ENCODE results near the gene TMEM214. TPM values are rescaled to one million over a fixed set of nuclear protein-coding genes. Genes with fewer than 3 reads are reported as not detected.

TMEM214 gene
- total and polyA plus RNA-seq, 5 experiments from 2014 or later = 19.4 to 60.9 (median 25.8) TPM

DNA sequence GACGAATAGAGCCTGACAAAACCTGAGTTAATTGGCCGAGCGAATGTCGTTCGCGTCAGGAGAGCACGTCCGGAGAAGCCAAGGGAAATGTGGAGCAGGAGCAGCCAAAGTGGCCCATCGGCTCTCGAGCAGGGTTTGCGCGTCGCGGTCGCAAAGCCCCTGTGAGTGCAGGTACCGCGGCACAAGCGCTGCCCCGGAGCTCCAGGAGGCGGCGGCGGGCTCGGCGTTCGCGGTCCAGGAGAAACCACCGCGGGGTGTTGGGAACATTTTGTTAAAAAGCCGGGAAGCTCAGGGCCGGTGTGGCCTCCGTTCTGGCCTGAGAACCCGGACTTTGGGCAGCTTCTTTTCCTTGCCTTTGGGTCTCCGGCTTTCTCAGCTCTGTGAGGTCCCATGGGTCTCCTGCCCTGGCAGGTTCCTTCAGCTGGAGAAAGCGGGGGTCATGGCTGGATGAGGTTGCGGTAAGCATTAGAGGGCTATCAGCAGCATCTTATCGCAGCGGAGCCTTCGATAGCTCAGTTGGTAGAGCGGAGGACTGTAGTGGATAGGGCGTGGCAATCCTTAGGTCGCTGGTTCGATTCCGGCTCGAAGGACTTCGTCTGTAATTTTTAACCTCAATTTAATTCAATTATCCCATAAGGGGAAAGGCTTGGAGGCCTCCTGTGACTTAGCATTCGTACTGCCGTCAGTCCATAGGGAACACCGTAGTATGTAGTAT is 17.7 kb downstream of the TMEM214 start:
- Mint-ChIP-seq H3K27me3 (peaks cover 0 to 12% (median 0%) of the 10 kb centered on the region in 5 donors), H3K4me1 (peaks cover 22 to 37% (median 29%) of the 10 kb centered on the region in 4 donors), H3K27ac (peak overlapping the region; percentile 97 to 100 (median 99)), H3K9me3 (peaks cover 0 to 10% (median 3%) of the 10 kb centered on the region in 9 donors), H3K4me3 (peak overlapping the region; percentile 86 to 99 (median 97)), H3K36me3 (peaks cover 0 to 16% (median 8%) of the 10 kb centered on the region in 3 donors)
- ATAC-seq (peak; percentile 60 to 66), DNase-seq (peak; percentile 73 to 99 (median 92))
- POLR2A ChIA-PET = interaction anchor here (0.6 to 17.0 kb wide), 22 partner anchors 9 to 910 kb away, joined by 3 to 270 read pairs (median 6); partner anchors contain the start of genes ATRAID, KHK, NRBP1 and OST4

GRCh38 chr2:27050996-27051901 is 18.5 kb downstream of the TMEM214 start, which contains the start of gene AGBL5:
Gene AGBL5 (plus strand): TSS chr2:27051668. CDS start chr2:27052959, 1,291 bp downstream.
- Mint-ChIP-seq H3K27ac (peak within 1 kb of the TSS; percentile 97 to 100 (median 99)), H3K36me3 (peaks cover 0 to 22% (median 8%) of the 10 kb centered on the region in 3 donors), H3K9me3 (peaks cover 0 to 10% (median 3%) of the 10 kb centered on the region in 9 donors), H3K4me1 (peaks cover 22 to 40% (median 29%) of the 10 kb centered on the region in 4 donors), H3K27me3 (peaks cover 0 to 12% (median 0%) of the 10 kb centered on the region in 5 donors), H3K4me3 (peak within 1 kb of the TSS; percentile 86 to 99 (median 97))
- peak; percentile 71 to 75 for ATAC-seq
- POLR2A ChIA-PET = interaction anchor here (0.6 to 17.0 kb wide), 23 partner anchors 8 to 867 kb away, joined by 3 to 270 read pairs (median 6); partner anchors contain the start of genes ATRAID, GTF3C2, KHK and NRBP1
- peak; percentile 86 to 99 (median 97) for DNase-seq

DNA sequence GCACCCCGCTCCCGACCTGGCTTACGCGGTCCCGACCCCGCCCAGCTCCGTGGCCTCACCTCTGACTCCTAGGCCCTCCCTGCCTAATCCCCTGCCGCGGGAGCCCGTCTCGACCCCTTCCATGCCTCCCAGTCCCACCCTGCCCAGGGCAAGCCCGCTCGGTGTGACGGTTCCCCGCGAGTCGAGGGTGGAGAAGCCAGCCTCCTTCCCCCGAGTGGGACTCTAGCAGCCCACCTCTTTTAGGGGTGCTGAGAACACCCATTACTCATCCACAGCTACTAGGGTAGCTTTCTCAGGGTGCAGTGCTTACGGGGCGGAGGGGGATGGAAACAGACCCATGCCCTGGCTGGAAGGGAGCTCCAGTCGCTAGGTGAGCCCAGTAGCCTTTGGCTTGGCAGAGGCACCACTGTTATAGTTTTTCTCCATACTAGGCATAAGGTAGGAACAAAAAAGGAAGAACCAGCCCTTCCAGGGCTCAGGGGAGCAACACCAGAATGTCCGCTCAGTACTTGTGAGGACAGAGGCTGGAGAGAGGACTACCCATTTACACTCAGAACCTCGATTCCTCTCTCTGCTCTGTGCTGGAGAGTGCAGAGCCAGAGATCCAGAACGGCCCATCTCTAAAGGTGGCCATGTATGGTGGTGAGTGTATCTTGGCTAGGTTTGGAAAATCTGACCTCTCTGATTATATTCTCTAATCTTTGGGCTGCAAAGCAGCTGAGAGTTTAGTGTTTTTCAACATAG is 19.3 kb downstream of the TMEM214 start:
- DNase-seq = peak in 3 of 10 donors; percentile 29 to 82 (median 41)
- Mint-ChIP-seq H3K4me1 (peaks cover 22 to 40% (median 29%) of the 10 kb centered on the region in 4 donors), H3K9me3 (peaks cover 0 to 10% (median 3%) of the 10 kb centered on the region in 9 donors), H3K27ac (peak overlapping the region; percentile 78 to 100 (median 94)), H3K36me3 (peaks cover 0 to 25% (median 8%) of the 10 kb centered on the region in 3 donors), H3K4me3 (peak overlapping the region; percentile 84 to 97 (median 86)), H3K27me3 (peaks cover 0 to 12% (median 0%) of the 10 kb centered on the region in 5 donors)
- POLR2A ChIA-PET = interaction anchor here (0.7 to 17.0 kb wide), 14 partner anchors 8 to 1710 kb away, joined by 3 to 270 read pairs (median 8); partner anchors contain the start of genes ATRAID, DNMT3A, GTF3C2 and KHK
- ATAC-seq = no peak

DNA sequence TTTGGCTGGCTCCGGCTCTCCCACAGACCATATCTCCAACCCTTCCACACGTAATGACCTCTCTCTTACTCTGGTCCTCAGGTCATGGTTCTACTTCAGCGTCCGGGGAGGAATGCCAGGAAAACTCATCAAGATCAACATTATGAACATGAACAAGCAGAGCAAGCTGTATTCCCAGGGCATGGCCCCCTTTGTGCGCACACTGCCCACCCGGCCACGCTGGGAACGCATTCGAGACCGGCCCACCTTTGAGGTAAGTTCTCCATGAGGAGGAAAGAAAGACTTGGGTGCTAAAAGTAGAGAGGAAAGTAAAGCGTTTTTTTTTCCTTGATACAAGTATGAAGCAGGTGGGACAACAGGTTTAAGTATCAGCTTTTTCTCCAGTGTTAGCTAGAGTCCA is 20.6 kb downstream of the TMEM214 start:
- peaks cover 0 to 12% (median 0%) of the 10 kb centered on the region in 5 donors for H3K27me3 Mint-ChIP-seq
- peaks cover 0 to 10% (median 3%) of the 10 kb centered on the region in 9 donors for H3K9me3 Mint-ChIP-seq
- peak overlapping the region; percentile 30 to 92 (median 82) for H3K4me3 Mint-ChIP-seq
- DNase-seq = no peak
- peak overlapping the region in 6 of 10 donors; percentile 11 to 59 (median 46) for H3K27ac Mint-ChIP-seq
- peaks cover 0 to 25% (median 8%) of the 10 kb centered on the region in 3 donors for H3K36me3 Mint-ChIP-seq
- POLR2A ChIA-PET = interaction anchor here (1.3 to 17.0 kb wide), 4 partner anchors 6 to 82 kb away, joined by 6 to 270 read pairs (median 72); partner anchors contain the start of genes KHK and OST4
- H3K4me1 Mint-ChIP-seq = peaks cover 22 to 40% (median 27%) of the 10 kb centered on the region in 4 donors
- no peak for ATAC-seq

DNA sequence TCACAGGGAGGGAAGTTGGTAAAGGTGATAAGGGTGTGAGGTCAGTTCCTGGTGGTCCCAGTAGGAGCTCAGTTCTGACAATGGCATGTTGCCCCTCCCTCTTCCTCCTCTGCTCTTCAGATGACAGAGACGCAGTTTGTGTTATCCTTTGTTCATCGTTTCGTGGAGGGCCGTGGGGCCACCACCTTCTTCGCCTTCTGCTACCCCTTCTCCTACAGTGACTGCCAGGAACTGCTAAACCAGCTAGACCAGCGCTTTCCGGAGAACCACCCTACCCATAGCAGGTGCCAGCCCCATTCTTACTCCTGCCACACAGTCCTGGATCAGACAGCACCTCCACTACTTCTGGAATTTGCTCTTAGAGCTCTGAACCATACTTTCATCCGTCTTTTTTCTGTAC is 21.0 kb downstream of the TMEM214 start:
- peak overlapping the region in 4 of 10 donors; percentile 50 to 85 (median 62) for H3K4me3 Mint-ChIP-seq
- peak overlapping the region in 3 of 10 donors; percentile 26 to 36 (median 28) for H3K27ac Mint-ChIP-seq
- POLR2A ChIA-PET = interaction anchor here (1.3 to 17.0 kb wide), 3 partner anchors 15 to 83 kb away, joined by 6 to 270 read pairs (median 129); partner anchors contain the start of genes KHK and OST4
- H3K9me3 Mint-ChIP-seq = peaks cover 0 to 10% (median 3%) of the 10 kb centered on the region in 9 donors
- DNase-seq (no peak), ATAC-seq (no peak)
- H3K36me3 Mint-ChIP-seq = peaks cover 0 to 27% (median 8%) of the 10 kb centered on the region in 3 donors
- peaks cover 0 to 12% (median 0%) of the 10 kb centered on the region in 5 donors for H3K27me3 Mint-ChIP-seq
- H3K4me1 Mint-ChIP-seq = peaks cover 22 to 40% (median 27%) of the 10 kb centered on the region in 4 donors

DNA sequence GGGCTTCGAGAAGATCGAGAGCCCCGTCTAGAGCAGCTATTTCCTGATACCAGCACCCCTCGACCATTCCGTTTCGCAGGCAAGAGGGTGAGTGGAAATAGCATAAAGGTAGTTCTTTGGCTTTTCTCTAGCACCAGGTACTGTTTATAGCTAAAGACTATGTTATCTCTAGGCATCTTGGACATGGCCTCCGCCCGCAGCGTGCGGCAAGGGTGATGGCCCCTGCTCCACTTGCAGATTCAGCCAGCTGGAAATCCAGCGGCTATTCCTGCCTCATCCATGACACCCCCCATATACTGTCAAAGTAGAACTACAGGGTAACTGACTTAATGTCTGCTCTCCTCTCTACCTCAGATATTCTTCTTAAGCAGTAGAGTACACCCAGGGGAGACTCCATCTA is 22.0 kb downstream of the TMEM214 start:
- Mint-ChIP-seq H3K36me3 (peaks cover 0 to 28% (median 8%) of the 10 kb centered on the region in 3 donors), H3K4me1 (peaks cover 16 to 34% (median 23%) of the 10 kb centered on the region in 4 donors), H3K27ac (peak overlapping the region in 3 of 10 donors; percentile 20 to 73 (median 70)), H3K9me3 (peaks cover 0 to 10% (median 3%) of the 10 kb centered on the region in 9 donors), H3K27me3 (peaks cover 0 to 12% (median 0%) of the 10 kb centered on the region in 5 donors), H3K4me3 (no peak overlapping the region)
- DNase-seq (no peak), ATAC-seq (no peak)
- POLR2A ChIA-PET = interaction anchor here (7.9 to 17.0 kb wide), 2 partner anchors 14 to 29 kb away, joined by 129 to 270 read pairs; partner anchors contain the start of genes KHK and OST4

DNA sequence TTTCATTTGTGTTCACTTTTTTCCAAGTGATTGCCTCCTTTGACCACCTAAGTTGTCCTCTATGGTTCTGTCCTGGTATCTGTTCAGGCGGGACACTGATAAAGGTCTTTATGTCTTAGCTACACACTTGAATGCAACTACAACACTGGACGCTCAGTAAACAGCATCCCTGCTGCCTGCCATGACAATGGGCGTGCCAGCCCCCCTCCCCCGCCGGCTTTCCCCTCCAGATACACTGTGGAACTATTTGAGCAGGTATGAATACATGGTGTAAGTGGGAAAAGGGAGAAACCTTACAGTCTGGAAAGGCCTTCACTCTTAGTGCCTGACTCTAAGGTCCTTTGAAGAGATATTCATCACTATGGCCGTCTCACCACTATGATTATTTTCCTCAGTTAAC is 24.4 kb downstream of the TMEM214 start:
- no peaks in the 10 kb centered on the region for H3K9me3 Mint-ChIP-seq
- H3K4me3 Mint-ChIP-seq = no peak overlapping the region
- no peak for DNase-seq
- no peak for ATAC-seq
- no peaks in the 10 kb centered on the region for H3K27me3 Mint-ChIP-seq
- POLR2A ChIA-PET = interaction anchor here (0.6 to 17.0 kb wide), 2 partner anchors 12 to 1335 kb away, joined by 3 to 270 read pairs; partner anchors contain the start of gene OST4
- H3K27ac Mint-ChIP-seq = peak overlapping the region in 2 of 10 donors; percentile 43 to 63
- peaks cover 6 to 13% (median 7%) of the 10 kb centered on the region in 4 donors for H3K4me1 Mint-ChIP-seq
- H3K36me3 Mint-ChIP-seq = peaks cover 0 to 29% (median 2%) of the 10 kb centered on the region in 3 donors

GRCh38 chr2:27058210-27058609 is 25.4 kb downstream of the TMEM214 start:
- no peaks in the 10 kb centered on the region for H3K27me3 Mint-ChIP-seq
- ATAC-seq = no peak
- no peaks in the 10 kb centered on the region for H3K9me3 Mint-ChIP-seq
- peaks cover 0 to 29% (median 2%) of the 10 kb centered on the region in 3 donors for H3K36me3 Mint-ChIP-seq
- POLR2A ChIA-PET = interaction anchor here (0.6 to 17.0 kb wide), 3 partner anchors 7 to 281 kb away, joined by 3 to 270 read pairs (median 15); partner anchors contain the start of genes AGBL5 and OST4
- no peak overlapping the region for H3K4me3 Mint-ChIP-seq
- no peak for DNase-seq
- no peak overlapping the region for H3K27ac Mint-ChIP-seq
- peaks cover under 1 to 18% (median 7%) of the 10 kb centered on the region in 4 donors for H3K4me1 Mint-ChIP-seq

DNA sequence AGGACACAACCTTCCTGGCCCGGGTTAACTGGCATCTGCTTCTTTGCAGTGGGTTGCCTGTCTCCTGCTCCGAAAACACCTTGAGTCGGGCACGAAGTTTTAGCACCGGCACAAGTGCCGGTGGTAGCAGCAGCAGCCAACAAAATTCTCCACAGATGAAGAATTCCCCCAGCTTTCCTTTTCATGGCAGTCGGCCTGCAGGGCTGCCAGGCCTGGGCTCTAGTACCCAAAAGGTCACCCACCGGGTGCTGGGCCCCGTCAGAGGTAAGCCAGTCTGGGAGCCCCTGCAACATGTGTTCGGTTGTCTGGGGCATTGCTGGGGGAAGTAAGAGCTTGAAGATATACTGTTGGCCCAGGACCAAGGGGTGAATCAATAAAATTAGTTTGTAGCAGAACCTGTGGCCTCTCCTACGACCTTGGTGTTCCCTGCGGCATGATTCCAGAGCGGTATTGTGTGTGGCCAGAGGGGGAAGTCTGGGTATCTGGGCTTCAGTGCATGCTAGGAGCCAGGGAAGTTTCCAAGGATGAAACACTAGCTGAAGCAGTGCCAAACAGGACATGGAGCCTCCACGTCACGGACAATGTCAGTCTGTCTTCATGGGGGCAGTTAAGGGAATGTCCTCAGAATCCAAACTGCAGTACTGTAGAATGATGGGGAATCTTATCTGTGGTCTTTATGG is 26.5 kb downstream of the TMEM214 start:
- ATAC-seq = no peak
- POLR2A ChIA-PET = interaction anchor here (0.7 to 17.0 kb wide), 4 partner anchors 8 to 26 kb away, joined by 4 to 270 read pairs (median 10); partner anchors contain the start of genes AGBL5, KHK and OST4
- Mint-ChIP-seq H3K27me3 (no peaks in the 10 kb centered on the region), H3K9me3 (no peaks in the 10 kb centered on the region), H3K36me3 (peaks cover 0 to 26% (median 2%) of the 10 kb centered on the region in 3 donors), H3K27ac (peak overlapping the region in 2 of 10 donors; percentile 17 to 41), H3K4me1 (peaks cover 0 to 24% (median 9%) of the 10 kb centered on the region in 4 donors), H3K4me3 (no peak overlapping the region)
- no peak for DNase-seq

- H3K36me3 Mint-ChIP-seq = peaks cover 0 to 28% (median 0%) of the 10 kb centered on the region in 3 donors
- H3K27ac Mint-ChIP-seq = peak overlapping the region in 3 of 10 donors; percentile 14 to 48 (median 39)
- no peak overlapping the region for H3K4me3 Mint-ChIP-seq
- H3K9me3 Mint-ChIP-seq = no peaks in the 10 kb centered on the region
- ATAC-seq (no peak), DNase-seq (no peak)
- POLR2A ChIA-PET = interaction anchor here (1.9 to 17.0 kb wide), 3 partner anchors 9 to 25 kb away, joined by 6 to 270 read pairs (median 15); partner anchors contain the start of genes AGBL5, KHK and OST4
- H3K4me1 Mint-ChIP-seq = peaks cover 0 to 19% (median 9%) of the 10 kb centered on the region in 4 donors
- no peaks in the 10 kb centered on the region for H3K27me3 Mint-ChIP-seq
Observed at GRCh38 chr2:27060323-27060722, 27.6 kb downstream of the TMEM214 start.

Measured in naive thymus-derived CD8-positive, alpha-beta T cell (primary cell).